ENCODE data around the gene NRROS. TPM values are rescaled to one million over a fixed set of nuclear protein-coding genes. Genes with fewer than 3 reads are reported as not detected.
A peak's percentile ranks its signal among the peaks of the same experiment; 100 is the strongest.

NRROS gene
- polyA plus RNA-seq, 1 of the 3 experiments (the other 2 are of a cell fraction), result 0.25 TPM

- Histone ChIP-seq H2AFZ (ENCODE audit: low read depth) (0 out of 2 replicates have a peak overlapping the region, but pooled peaks have one; percentile 6), H3K9me2 (no peaks in the 10 kb centered on the region), H3K4me1 (ENCODE audit: control insufficient read depth in 1 of 2, insufficient read depth in 2 of 2, low read depth in 1 of 2, low read length in 1 of 2) (no peaks in the 10 kb centered on the region), H3K4me2 (no peak overlapping the region), H3F3A (replicated peaks; ENCODE audit: insufficient read depth) (no peaks in the 10 kb centered on the region), H3K27ac (ENCODE audit: low read depth in 2 of 2, low read length in 1 of 2) (no peak overlapping the region), H4K20me1 (ENCODE audit: insufficient read depth) (no peaks in the 10 kb centered on the region), H3K79me2 (ENCODE audit: insufficient read depth) (no peaks in the 10 kb centered on the region), H3K4me3 (ENCODE audit: low read depth in 2 of 2, low read length in 1 of 2) (no peak overlapping the region), H3K36me3 (replicated peaks in 1 of 2; ENCODE audit: control insufficient read depth in 1 of 2, insufficient read depth in 2 of 2, low read length in 1 of 2) (no peaks in the 10 kb centered on the region), H3K27me3 (ENCODE audit: insufficient read depth) (no peaks in the 10 kb centered on the region), H3K9me3 (no peaks in the 10 kb centered on the region), H3K9ac (no peak overlapping the region)
- ChIA-PET CTCF (interaction anchor here (0.7 kb wide), 1 partner anchor 9 kb away, joined by 3 read pairs; no protein-coding TSS in a partner anchor), POLR2A (no interaction called here)
- no peak for DNase-seq
- 91% methylated on average over 7 of the region's 7 CpGs for WGBS (ENCODE audit: low lambda C conversion rate)
- TF ChIP-seq CTCF (IDR thresholded peaks at IDR 0.05), result no peak
- TF ChIP-seq TAF1 (IDR thresholded peaks at IDR 0.05; ENCODE audit: borderline replicate concordance, low read depth, low read length), result no peak
- no peak for TF ChIP-seq SIN3A (IDR thresholded peaks at IDR 0.05; ENCODE audit: borderline replicate concordance, low read depth, low read length)
- TF ChIP-seq FOSL2 (IDR thresholded peaks at IDR 0.05; ENCODE audit: borderline replicate concordance, low read depth), result no peak
- no peak for TF ChIP-seq GABPA (IDR thresholded peaks at IDR 0.05; ENCODE audit: low read depth)
- TF ChIP-seq IRF3 (IDR thresholded peaks at IDR 0.05; ENCODE audit: low read depth, low read length), result no peak
Measured at GRCh38 chr3:196699749-196700148, 60.3 kb downstream of the NRROS start.

- no peak overlapping the region for H3K9ac ChIP-seq
- 68% methylated on average over 4 of the region's 4 CpGs for WGBS (ENCODE audit: low lambda C conversion rate)
- H3K9me2 ChIP-seq, result no peaks in the 10 kb centered on the region
- H3K9me3 ChIP-seq, result no peaks in the 10 kb centered on the region
- H3K4me1 ChIP-seq (ENCODE audit: control insufficient read depth in 1 of 2, insufficient read depth in 2 of 2, low read depth in 1 of 2, low read length in 1 of 2), result no peaks in the 10 kb centered on the region
- no peaks in the 10 kb centered on the region for H3K27me3 ChIP-seq (ENCODE audit: insufficient read depth)
- ChIA-PET CTCF (no interaction called here), POLR2A (no interaction called here)
- H3K4me3 ChIP-seq (ENCODE audit: low read depth in 2 of 2, low read length in 1 of 2), result no peak overlapping the region
- no peak overlapping the region for H3K4me2 ChIP-seq
- no peaks in the 10 kb centered on the region for H4K20me1 ChIP-seq (ENCODE audit: insufficient read depth)
- no peaks in the 10 kb centered on the region for H3K36me3 ChIP-seq (replicated peaks in 1 of 2; ENCODE audit: control insufficient read depth in 1 of 2, insufficient read depth in 2 of 2, low read length in 1 of 2)
- no peak overlapping the region for H3K27ac ChIP-seq (ENCODE audit: low read depth in 2 of 2, low read length in 1 of 2)
- H2AFZ ChIP-seq (ENCODE audit: low read depth), result no peak overlapping the region
- TF ChIP-seq GATA2 (CRISPR knock-in tag; IDR thresholded peaks at IDR 0.05), result no peak
- no peak for TF ChIP-seq EP300 (IDR thresholded peaks at IDR 0.05; ENCODE audit: borderline replicate concordance in 1 of 2, low read depth in 1 of 2, low read length in 1 of 2)
- TF ChIP-seq MEF2A (IDR thresholded peaks at IDR 0.05; ENCODE audit: borderline replicate concordance, low read depth), result no peak
- no peaks in the 10 kb centered on the region for H3K79me2 ChIP-seq (ENCODE audit: insufficient read depth)
- H3F3A ChIP-seq (replicated peaks; ENCODE audit: insufficient read depth), result no peaks in the 10 kb centered on the region
- DNase-seq, result no peak
Measured at GRCh38 chr3:196700801-196701200, 61.3 kb downstream of the NRROS start.
